ENCODE results near the gene KLHL34.

Gene KLHL34

DNA sequence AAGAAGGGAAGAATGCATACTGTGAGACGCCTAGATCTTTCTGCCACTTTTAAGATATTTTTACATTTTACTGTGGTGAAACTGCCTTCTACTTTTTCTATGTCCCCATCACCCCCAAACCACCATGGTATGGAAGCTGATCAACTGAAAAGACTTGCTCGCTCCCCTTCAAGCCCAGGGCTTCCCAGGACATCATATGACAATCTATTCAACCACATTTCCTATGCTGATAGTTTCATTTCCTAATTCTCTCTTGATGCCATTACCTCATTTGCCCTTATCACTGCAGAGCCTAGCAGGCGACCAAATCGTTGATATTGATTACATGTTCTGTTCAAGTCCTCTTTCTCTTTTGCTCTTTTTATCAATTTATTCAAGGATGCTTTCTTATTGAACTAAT is 40.1 kb upstream of the KLHL34 start (continued):
- TF ChIP-seq ZNF292 (tag by site-specific recombination; IDR thresholded peaks at IDR 0.05; ENCODE audit: borderline replicate concordance, low read depth) = no peak
- TF ChIP-seq ZNF302 (tag by site-specific recombination; IDR thresholded peaks at IDR 0.05; ENCODE audit: low read depth) = no peak
- TF ChIP-seq ZNF433 (tag by site-specific recombination; IDR thresholded peaks at IDR 0.05; ENCODE audit: low read depth) = no peak
- no peak for TF ChIP-seq ZNF366 (tag by site-specific recombination; conservative IDR thresholded peaks at IDR 0.05)

DNA sequence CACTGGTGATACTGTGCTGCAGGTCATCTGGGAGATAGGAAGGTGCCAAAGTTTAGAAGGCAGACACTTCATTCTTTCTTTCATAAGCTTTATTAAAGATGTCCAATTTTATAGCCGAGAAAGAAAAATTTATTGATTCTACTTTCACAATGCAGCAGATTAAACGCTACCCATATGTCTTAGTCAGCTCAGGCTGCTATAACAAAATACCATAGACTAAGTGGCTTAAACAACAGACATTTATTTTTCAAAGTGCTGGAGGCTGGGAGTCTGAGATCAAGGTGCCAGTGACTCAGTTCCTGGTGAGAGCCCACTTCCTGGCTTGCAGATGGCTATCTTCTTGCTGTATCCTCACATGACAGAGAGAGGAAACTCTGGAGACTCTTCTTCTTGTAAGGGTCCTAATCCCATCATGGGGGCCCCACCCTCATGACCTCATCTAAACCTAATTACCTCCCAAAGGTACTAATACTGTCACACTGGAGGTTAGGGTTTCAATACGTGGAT is 33.4 kb upstream of the KLHL34 start:
- no peak overlapping the region for H3K27ac ChIP-seq (ENCODE audit: extremely low read depth, low read depth, low read length)
- no peaks in the 10 kb centered on the region for H3K4me1 ChIP-seq (ENCODE audit: control insufficient read depth, insufficient read depth, low read length)
- no peaks in the 10 kb centered on the region for H3K9me3 ChIP-seq (ENCODE audit: control insufficient read depth, insufficient read depth, low read depth, low read length)
- H3K4me3 ChIP-seq (ENCODE audit: low read depth, low read length) = no peak overlapping the region
- no peaks in the 10 kb centered on the region for H3K36me3 ChIP-seq (ENCODE audit: control insufficient read depth in 2 of 2, insufficient read depth in 1 of 2, low read length in 2 of 2)
- POLR2A ChIA-PET = no interaction called here
- TF ChIP-seq ZXDB (tag by site-specific recombination; IDR thresholded peaks at IDR 0.05) = no peak
- peak; percentile 91 for TF ChIP-seq SETDB1 (IDR thresholded peaks at IDR 0.05; ENCODE audit: insufficient read length, low read length)
- TF ChIP-seq, protein P1, sequence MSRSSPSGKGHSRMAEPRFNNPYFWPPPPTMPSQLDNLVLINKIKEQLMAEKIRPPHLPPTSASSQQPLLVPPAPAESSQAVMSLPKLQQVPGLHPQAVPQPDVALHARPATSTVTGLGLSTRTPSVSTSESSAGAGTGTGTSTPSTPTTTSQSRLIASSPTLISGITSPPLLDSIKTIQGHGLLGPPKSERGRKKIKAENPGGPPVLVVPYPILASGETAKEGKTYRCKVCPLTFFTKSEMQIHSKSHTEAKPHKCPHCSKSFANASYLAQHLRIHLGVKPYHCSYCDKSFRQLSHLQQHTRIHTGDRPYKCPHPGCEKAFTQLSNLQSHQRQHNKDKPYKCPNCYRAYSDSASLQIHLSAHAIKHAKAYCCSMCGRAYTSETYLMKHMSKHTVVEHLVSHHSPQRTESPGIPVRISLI (tag by site-specific recombination; IDR thresholded peaks at IDR 0.05) = no peak
- TF ChIP-seq ZNF596 (tag by site-specific recombination; IDR thresholded peaks at IDR 0.05) = no peak
- TF ChIP-seq KLF16 (tag by site-specific recombination; IDR thresholded peaks at IDR 0.05) = no peak
- no peak for TF ChIP-seq ZNF280D (tag by site-specific recombination; IDR thresholded peaks at IDR 0.05)
- CTCF ChIA-PET = no interaction called here

GRCh38 chrX:21683941-21684340 is 25.8 kb upstream of the KLHL34 start:
- no peaks in the 10 kb centered on the region for H3K36me3 ChIP-seq (ENCODE audit: control insufficient read depth in 2 of 2, insufficient read depth in 1 of 2, low read length in 2 of 2)
- TF ChIP-seq ZNF747 (tag by site-specific recombination; IDR thresholded peaks at IDR 0.05) = no peak
- TF ChIP-seq ZNF121 (tag by site-specific recombination; IDR thresholded peaks at IDR 0.05) = no peak
- peak; percentile 21; the same call in 1 of the 2 replicates for TF ChIP-seq TCF7L2 (IDR thresholded peaks at IDR 0.05; ENCODE audit: borderline replicate concordance, low read depth, low read length)
- TF ChIP-seq ZNF664 (tag by site-specific recombination; IDR thresholded peaks at IDR 0.05) = no peak
- no peak for TF ChIP-seq ZNF600 (tag by site-specific recombination; IDR thresholded peaks at IDR 0.05)
- POLR2A ChIA-PET = no interaction called here
- no peaks in the 10 kb centered on the region for H3K4me1 ChIP-seq (ENCODE audit: control insufficient read depth, insufficient read depth, low read length)
- H3K9me3 ChIP-seq (ENCODE audit: control insufficient read depth, insufficient read depth, low read depth, low read length) = no peaks in the 10 kb centered on the region
- CTCF ChIA-PET = interaction anchor here (1.0 kb wide), 1 partner anchor 13 kb away, joined by 3 read pairs; no protein-coding TSS in a partner anchor
- H3K27ac ChIP-seq (ENCODE audit: extremely low read depth, low read depth, low read length) = no peak overlapping the region
- no peak overlapping the region for H3K4me3 ChIP-seq (ENCODE audit: low read depth, low read length)

- H3K4me1 ChIP-seq (ENCODE audit: control insufficient read depth, insufficient read depth, low read length) = no peaks in the 10 kb centered on the region
- ChIA-PET POLR2A (no interaction called here), CTCF (no interaction called here)
- TF ChIP-seq SETDB1 (IDR thresholded peaks at IDR 0.05; ENCODE audit: insufficient read length, low read length) (peak; percentile 32), ZNF175 (tag by site-specific recombination; IDR thresholded peaks at IDR 0.05) (no peak), HOXD13 (CRISPR knock-in tag; IDR thresholded peaks at IDR 0.05; ENCODE audit: borderline replicate concordance) (no peak), KLF8 (tag by site-specific recombination; IDR thresholded peaks at IDR 0.05) (no peak)
- H3K36me3 ChIP-seq (ENCODE audit: control insufficient read depth in 2 of 2, insufficient read depth in 1 of 2, low read length in 2 of 2) = no peaks in the 10 kb centered on the region
- no peak overlapping the region for H3K27ac ChIP-seq (ENCODE audit: extremely low read depth, low read depth, low read length)
- H3K4me3 ChIP-seq (ENCODE audit: low read depth, low read length) = no peak overlapping the region
- no peaks in the 10 kb centered on the region for H3K9me3 ChIP-seq (ENCODE audit: control insufficient read depth, insufficient read depth, low read depth, low read length)
Measured at GRCh38 chrX:21678048-21678612, 20.0 kb upstream of the KLHL34 start.

Measured in HEK293 (cell line).